Fibroblast of skin of abdomen (primary cell): ENCODE data around the gene ESF1.
A peak's percentile ranks its signal among the peaks of the same experiment; 100 is the strongest.

Experiments
- DNase-seq: peaks from one replicate; pipeline ENCODE4 v3.0.0-alpha.2; 2013

Gene ESF1

DNA sequence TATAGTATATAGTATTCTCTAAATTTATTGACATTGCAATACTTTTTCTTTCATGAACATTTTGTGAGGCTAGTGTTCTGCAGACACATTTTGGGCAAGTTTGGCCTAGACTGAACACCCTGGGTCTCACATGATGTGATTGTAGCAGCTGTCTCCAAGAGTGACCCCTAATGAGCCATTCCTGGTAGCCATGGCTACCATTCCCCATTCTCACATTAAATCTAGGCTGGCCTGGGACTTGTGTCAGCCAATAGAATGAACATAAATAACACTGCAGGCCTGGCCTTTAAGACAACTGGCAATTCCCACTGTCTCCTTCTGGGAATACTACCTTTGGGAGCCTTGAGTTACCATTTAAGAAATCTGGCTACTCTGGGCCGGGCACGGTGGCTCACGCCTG is 108.0 kb downstream of the ESF1 start:
- no peak for DNase-seq

DNA sequence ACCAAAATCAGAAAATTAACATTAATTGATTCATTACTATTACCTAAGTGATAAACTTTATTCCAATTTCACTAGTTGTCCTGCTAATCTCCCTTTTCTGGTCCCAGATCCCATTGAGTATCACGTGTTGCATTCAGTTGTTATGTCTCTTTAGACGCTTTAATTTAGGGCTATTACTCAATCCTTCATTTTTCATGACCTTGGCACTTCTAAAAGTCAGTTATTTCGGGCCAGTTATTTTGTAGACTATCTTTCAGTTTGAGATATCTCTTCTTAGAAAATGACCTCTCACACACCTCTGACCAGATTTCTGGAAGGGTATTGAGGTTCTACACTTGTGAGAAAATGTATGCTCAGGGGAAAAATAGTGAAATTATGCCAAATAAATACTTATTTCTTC is 112.0 kb downstream of the ESF1 start:
- DNase-seq = no peak

DNA sequence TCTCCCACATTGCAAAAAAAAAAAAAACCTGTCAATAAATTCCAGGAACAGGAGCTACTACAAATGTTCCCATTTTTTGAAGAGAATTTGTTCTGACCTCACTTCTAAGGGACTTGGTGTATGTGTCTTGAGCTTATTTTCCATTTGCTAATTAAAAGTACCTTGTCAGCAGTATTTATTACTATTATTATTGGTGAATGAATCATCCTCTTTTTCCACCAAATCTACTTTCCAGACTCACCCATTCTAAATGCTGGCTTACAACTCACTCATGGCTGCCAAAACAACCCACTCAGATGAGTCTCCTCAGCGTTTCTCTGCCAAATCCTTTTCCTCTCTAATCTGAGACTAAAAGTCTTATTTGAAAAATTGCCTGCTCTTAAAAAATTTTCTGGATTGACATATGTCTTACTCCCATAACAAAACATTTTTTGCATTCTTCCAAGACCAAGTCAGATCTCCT is 112.8 kb downstream of the ESF1 start:
- peak; percentile 89 for DNase-seq

DNA sequence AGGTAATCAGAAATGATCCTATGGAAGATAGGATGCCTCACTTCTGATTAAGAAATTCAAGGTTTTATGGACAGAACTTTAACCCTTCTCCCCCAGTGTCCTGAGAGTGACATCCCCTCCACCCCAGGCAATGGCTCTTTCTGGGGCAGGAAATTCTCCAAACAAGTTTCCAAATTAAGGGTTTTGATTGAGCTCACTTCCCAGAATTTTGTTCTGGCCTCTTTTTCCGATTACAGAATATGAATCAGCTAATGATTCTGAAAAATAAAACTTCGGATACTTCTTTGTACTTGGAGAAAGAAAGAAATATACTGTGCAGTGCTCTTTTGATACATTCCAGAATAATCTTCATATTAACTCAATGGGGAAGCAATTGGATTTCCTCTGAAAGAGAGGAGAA is 113.2 kb downstream of the ESF1 start:
- DNase-seq = no peak

DNA sequence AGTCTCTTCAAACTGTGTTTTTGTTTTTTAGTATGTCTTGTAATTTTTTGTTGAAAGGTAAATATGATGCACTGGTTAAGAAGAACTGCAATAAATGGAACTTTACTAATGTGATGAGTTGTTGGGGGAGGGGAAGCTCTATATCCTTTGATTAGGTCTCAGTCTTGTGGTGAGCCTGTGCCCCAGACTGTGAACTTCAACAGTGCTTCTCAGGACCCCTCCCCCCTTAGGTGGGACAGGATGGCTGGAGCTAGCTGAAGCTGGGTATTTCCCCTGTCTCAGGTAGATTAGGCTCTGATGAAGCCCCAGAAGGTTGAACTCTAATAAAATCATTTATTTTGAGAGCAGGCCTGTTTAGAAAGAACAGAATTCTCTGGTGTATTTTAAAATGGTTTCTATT is 114.6 kb downstream of the ESF1 start:
- no peak for DNase-seq

DNA sequence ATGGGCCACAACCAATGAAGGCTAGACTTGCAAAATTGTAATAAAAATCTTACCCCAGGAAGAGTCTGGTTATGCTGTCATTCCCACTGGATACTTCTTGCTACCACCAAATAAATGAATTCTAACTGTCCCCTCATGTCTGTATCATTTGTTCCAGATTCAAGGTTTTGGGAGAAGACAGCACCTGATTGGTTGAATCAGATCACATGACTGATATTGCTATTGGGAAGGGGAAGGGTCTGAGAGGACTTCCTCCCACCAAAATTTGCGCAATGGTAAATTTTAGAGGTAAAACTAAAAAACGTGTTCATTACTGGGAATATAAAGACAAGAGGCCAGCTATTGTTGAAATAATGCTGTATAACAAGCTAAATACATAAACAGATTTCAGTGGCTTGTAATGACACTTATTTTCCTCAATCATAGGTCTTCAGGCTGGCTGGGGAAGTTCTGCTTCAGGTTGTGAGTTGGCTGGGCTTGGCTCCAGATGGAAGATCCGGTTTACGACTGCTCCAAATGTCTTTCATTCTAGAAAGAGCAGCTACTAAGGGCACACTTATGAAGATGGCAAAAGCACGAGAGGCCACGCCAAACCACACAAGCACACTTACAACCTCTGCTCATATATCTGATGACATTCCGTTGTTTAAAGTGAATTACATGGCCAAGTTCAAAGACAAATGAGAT is 118.9 kb downstream of the ESF1 start:
- no peak for DNase-seq
